H1 (cell line): ENCODE data around the gene ODF4. TPM values are rescaled to one million over a fixed set of nuclear protein-coding genes. Genes with fewer than 3 reads are reported as not detected.

Experiments
- CTCF ChIA-PET: fragments of 300-600 bp; sonication (Branson Sonifier 250); formaldehyde crosslinking; loops from one replicate; lab custom pipeline; 2021; ENCODE audit not compliant: partially characterized antibody; lab: Charles Lee
- POLR2A ChIA-PET: fragments of 300-600 bp; sonication (Branson Sonifier 250); formaldehyde crosslinking; loops from one replicate; lab custom pipeline; 2021; ENCODE audit warnings: inconsistent platforms; ENCODE audit not compliant: partially characterized antibody; lab: Charles Lee
- DNase-seq, 2 experiments: peaks; one replicate each; pipeline versions ENCODE4 v3.0.0 to v3.0.0-alpha.2; 2010 to 2022; ENCODE audit warnings: low spot score in 2 of 2, low read depth in 1 of 2, mixed read lengths in 1 of 2
- FAIRE-seq: peaks from 2 replicates; lab custom pipeline; 2011; peaks lifted over from hg19 to GRCh38; lab: Jason Lieb, UNC
- H2AFZ ChIP-seq: 2 replicates; pipeline ENCODE4 v1.8.1; 2012; ENCODE audit warnings: low read length, inconsistent platforms
- H2AK5ac ChIP-seq: 2 replicates; pipeline ENCODE4 v1.6.1; 2013; ENCODE audit warnings: low read depth, low read length
- H2BK120ac ChIP-seq: replicated peaks from 2 replicates; pipeline ENCODE3; 2013; ENCODE audit warnings: low read depth, low read length, inconsistent platforms
- H2BK12ac ChIP-seq: 2 replicates; pipeline ENCODE4 v1.6.1; 2013; ENCODE audit warnings: low read depth, low read length
- H2BK15ac ChIP-seq: 2 replicates; pipeline ENCODE4 v1.6.1; 2013; ENCODE audit warnings: low read length
- H2BK20ac ChIP-seq: 2 replicates; pipeline ENCODE4 v1.6.1; 2013; ENCODE audit warnings: low read length
- H2BK5ac ChIP-seq: 2 replicates; pipeline ENCODE4 v1.6.1; 2013; ENCODE audit warnings: low read depth, low read length
- H3K14ac ChIP-seq: 2 replicates; pipeline ENCODE4 v1.6.1; 2013; ENCODE audit warnings: inconsistent platforms; ENCODE audit not compliant: insufficient read length
- H3K18ac ChIP-seq: 2 replicates; pipeline ENCODE4 v1.6.1; 2013; ENCODE audit warnings: low read length; ENCODE audit errors: extremely low read depth
- H3K23ac ChIP-seq: 2 replicates; pipeline ENCODE4 v1.6.1; 2013; ENCODE audit warnings: inconsistent platforms; ENCODE audit not compliant: insufficient read length
- H3K23me2 ChIP-seq: 2 replicates; pipeline ENCODE4 v1.6.1; 2013; ENCODE audit warnings: low read depth, low read length
- H3K27ac ChIP-seq: 2 replicates; pipeline ENCODE4 v1.6.1; 2011; ENCODE audit warnings: low read depth, low read length, inconsistent platforms
- H3K27me3 ChIP-seq, 4 experiments: replicated peaks in 1 of 4; 1 replicate in 1 of 4; 2 replicates in 3 of 4; pipeline versions ENCODE4 v1.6.1 to v1.8.1; 2011 to 2013; ENCODE audit warnings: low read length in 3 of 4, mild to moderate bottlenecking in 3 of 4, inconsistent platforms in 2 of 4, mixed read lengths in 2 of 4, moderate library complexity in 1 of 4; ENCODE audit not compliant: control insufficient read depth in 3 of 4, insufficient read depth in 3 of 4; ENCODE audit errors: extremely low read depth in 1 of 4
- H3K36me3 ChIP-seq, 4 experiments: 2 replicates each; pipeline versions ENCODE4 v1.6.1 to v1.8.1; 2011 to 2013; ENCODE audit warnings: mild to moderate bottlenecking in 4 of 4, low read length in 3 of 4, moderate library complexity in 2 of 4, control low read depth in 1 of 4, inconsistent platforms in 1 of 4; ENCODE audit not compliant: insufficient read depth in 4 of 4, control insufficient read depth in 2 of 4
- H3K4ac ChIP-seq: replicated peaks from 2 replicates; pipeline ENCODE3; 2013; ENCODE audit warnings: low read length, low read depth, mixed read lengths, inconsistent platforms; ENCODE audit not compliant: insufficient read length
- H3K4me1 ChIP-seq, 4 experiments: replicated peaks in 1 of 4; 1 replicate in 1 of 4; 2 replicates in 3 of 4; pipeline versions ENCODE4 v1.6.1 to v1.8.1; 2011 to 2013; ENCODE audit warnings: low read length in 3 of 4, inconsistent platforms in 2 of 4, mixed read lengths in 1 of 4; ENCODE audit not compliant: insufficient read depth in 4 of 4, control insufficient read depth in 3 of 4
- H3K4me2 ChIP-seq, 2 experiments: 2 replicates each; pipeline versions ENCODE4 v1.6.1 to v1.8.1; 2011 to 2013; ENCODE audit warnings: low read depth in 2 of 2, low read length in 2 of 2, control low read depth in 1 of 2, inconsistent platforms in 1 of 2, mild to moderate bottlenecking in 1 of 2; ENCODE audit not compliant: insufficient read depth in 1 of 2
- H3K4me3 ChIP-seq, 4 experiments: fragments of 200-600, 300-600 bp in 1 of 4; sonication (generic), shearing (Covaris generic), sonication (Bioruptor Twin) in 1 of 4; 2 replicates each; pipeline versions ENCODE4 v1.5.1 to v1.8.1; 2011 to 2016; ENCODE audit warnings: low read length in 4 of 4, low read depth in 3 of 4, control low read depth in 2 of 4, inconsistent platforms in 2 of 4, mild to moderate bottlenecking in 2 of 4, mixed read lengths in 1 of 4, moderate library complexity in 1 of 4; ENCODE audit not compliant: insufficient read depth in 2 of 4; ENCODE audit errors: extremely low read depth in 1 of 4
- H3K56ac ChIP-seq: replicated peaks from 2 replicates; pipeline ENCODE3; 2013; ENCODE audit warnings: low read depth, mild to moderate bottlenecking, mixed read lengths, low read length, inconsistent platforms; ENCODE audit not compliant: insufficient read length
- H3K79me1 ChIP-seq: 2 replicates; pipeline ENCODE4 v1.6.1; 2013; ENCODE audit warnings: low read depth, low read length, control low read depth
- H3K79me2 ChIP-seq, 2 experiments: 2 replicates each; pipeline versions ENCODE4 v1.6.1 to v1.8.1; 2012 to 2013; ENCODE audit warnings: low read length in 2 of 2, mild to moderate bottlenecking in 2 of 2, inconsistent platforms in 1 of 2; ENCODE audit not compliant: insufficient read depth in 2 of 2, control insufficient read depth in 1 of 2
- H3K9ac ChIP-seq, 4 experiments: replicated peaks in 1 of 4; 1 replicate in 1 of 4; 2 replicates in 3 of 4; pipeline versions ENCODE4 v1.6.1 to v1.8.1; 2011 to 2013; ENCODE audit warnings: low read depth in 3 of 4, low read length in 3 of 4, control low read depth in 2 of 4, mild to moderate bottlenecking in 2 of 4, moderate library complexity in 2 of 4, inconsistent platforms in 1 of 4; ENCODE audit errors: extremely low read depth in 1 of 4
- H3K9me3 ChIP-seq, 2 experiments: 2 replicates each; pipeline versions ENCODE4 v1.6.1 to v1.8.1; 2012 to 2013; ENCODE audit warnings: mild to moderate bottlenecking in 2 of 2, moderate library complexity in 2 of 2, control low read depth in 1 of 2, inconsistent platforms in 1 of 2, low read depth in 1 of 2, low read length in 1 of 2, mixed read lengths in 1 of 2; ENCODE audit not compliant: insufficient read depth in 2 of 2
- H4K20me1 ChIP-seq, 2 experiments: replicated peaks in 1 of 2; 2 replicates each; pipeline versions ENCODE3 to v1.8.1; 2011 to 2013; ENCODE audit warnings: inconsistent platforms in 2 of 2, low read length in 2 of 2, mild to moderate bottlenecking in 1 of 2; ENCODE audit not compliant: insufficient read depth in 2 of 2, control insufficient read depth in 1 of 2
- H4K5ac ChIP-seq: 2 replicates; pipeline ENCODE4 v1.6.1; 2013; ENCODE audit warnings: low read length, low read depth, mixed read lengths, inconsistent platforms; ENCODE audit not compliant: insufficient read length
- H4K8ac ChIP-seq: 2 replicates; pipeline ENCODE4 v1.8.0; 2013; ENCODE audit warnings: mild to moderate bottlenecking, moderate library complexity, low read length, inconsistent platforms; ENCODE audit not compliant: insufficient read depth; ENCODE audit errors: extremely low read depth
- H4K91ac ChIP-seq: replicated peaks from 2 replicates; pipeline ENCODE3; 2013; ENCODE audit warnings: low read length, mixed read lengths, inconsistent platforms; ENCODE audit not compliant: insufficient read length
- BCL11A ChIP-seq, 2 experiments: IDR thresholded peaks; one replicate each; pipeline ENCODE4 v1.6.1; 2011; ENCODE audit warnings: low read depth in 2 of 2, low read length in 2 of 2, mild to moderate bottlenecking in 2 of 2
- CREB1 ChIP-seq: IDR thresholded peaks from 2 replicates; pipeline ENCODE4 v1.6.1; 2012; ENCODE audit warnings: inconsistent platforms
- GABPA ChIP-seq: IDR thresholded peaks from 2 replicates; pipeline ENCODE4 v1.6.1; 2011; ENCODE audit warnings: mild to moderate bottlenecking, low read length, moderate library complexity, borderline replicate concordance; ENCODE audit not compliant: insufficient read depth
- NANOG ChIP-seq: IDR thresholded peaks from 2 replicates; pipeline ENCODE4 v1.6.1; 2011; ENCODE audit warnings: low read length, low read depth, mild to moderate bottlenecking, inconsistent platforms; ENCODE audit not compliant: insufficient read depth, poor library complexity, severe bottlenecking
- SUZ12 ChIP-seq: fragments of 200-600 bp; sonication (generic); IDR thresholded peaks from 2 replicates; pipeline ENCODE4 v1.6.1; 2012; ENCODE audit warnings: mild to moderate bottlenecking, inconsistent platforms, low read length, moderate library complexity, mixed read lengths
- WGBS, 2 experiments: shearing (Covaris generic) in 1 of 2; methylation state at CpG; one replicate each; pipeline versions ENCODE4 v1.1.6 to v1.1.7; 2013 to 2015; ENCODE audit warnings: low lambda C conversion rate in 2 of 2, mixed read lengths in 2 of 2, inconsistent platforms in 1 of 2, low coverage in 1 of 2, missing lambda C conversion rate in 1 of 2; ENCODE audit not compliant: insufficient replicate concordance in 2 of 2, insufficient coverage in 1 of 2, insufficient read length in 1 of 2; ENCODE audit errors: extremely low coverage in 1 of 2, missing lambda C conversion rate in 1 of 2; 5-methylcytosine and 5-hydroxymethylcytosine counted together
- polyA plus RNA-seq, 7 experiments: library from polyadenylated mRNA; depleted of rRNA in 3 of 7; stranded (reverse) in 5 of 7; unstranded in 2 of 7; fragments of >200 nt in 5 of 7; fragments of 200-250 nt in 2 of 7; gene quantifications; 1 replicate in 5 of 7; 2 replicates in 1 of 7; 4 replicates in 1 of 7; pipeline versions ENCODE4 v1.2.1 to v1.2.3, GENCODE V29; 2011 to 2013; ENCODE audit warnings: missing spikeins in 2 of 7, mixed read lengths in 2 of 7
- total RNA-seq: library from RNA; stranded (reverse); fragmentation: NEBNext Ultra II Directional; extraction: Animal tissue kit (Norgen Biotek cat#: 25700); gene quantifications from 2 replicates; pipeline ENCODE4 v1.2.1, GENCODE V29; 2021
- TF ChIP-seq, protein P1 (sequence below): IDR thresholded peaks from 2 replicates; pipeline ENCODE4 v1.6.1; 2012; ENCODE audit warnings: inconsistent platforms

ODF4 gene
- total and polyA plus RNA-seq, 2 of the 8 experiments (the other 6 are each of a cell fraction or from before 2014, with no cell fraction given), result not detected

GRCh38 chr17:8391711-8392110 is 52.1 kb downstream of the ODF4 start:
- peaks cover 0 to 3% of the 10 kb centered on the region in 2 experiments for H4K20me1 ChIP-seq
- H4K5ac ChIP-seq, result no peak overlapping the region
- H3K4me3 ChIP-seq, result no peak overlapping the region
- H3K4me2 ChIP-seq, result peak overlapping the region; percentile 3 to 26; a peak in 1 of 4 replicates
- no peak overlapping the region; the same call in 1 of the 2 replicates for H3K18ac ChIP-seq
- ChIA-PET CTCF (interaction anchor here (0.8 to 2.0 kb wide), 4 partner anchors 10 to 394 kb away, joined by 3 to 8 read pairs (median 4); no protein-coding TSS in a partner anchor), POLR2A (interaction anchor here (2.7 to 4.7 kb wide), 2 partner anchors 8 to 44 kb away, joined by 7 to 51 read pairs; partner anchors contain the start of genes NDEL1 and RPL26)
- no peak overlapping the region for H4K91ac ChIP-seq
- H3K23me2 ChIP-seq, result peaks cover 4% of the 10 kb centered on the region; the same call in 1 of the 2 replicates
- no peak overlapping the region for H3K27ac ChIP-seq
- TF ChIP-seq CREB1, result no peak
- TF ChIP-seq NANOG, result no peak
- TF ChIP-seq SUZ12, result no peak
- TF ChIP-seq GABPA, result no peak
- no peak for TF ChIP-seq BCL11A (IDR thresholded peaks at IDR 0.05; ENCODE audit: low read depth in 2 of 2, low read length in 2 of 2)
- TF ChIP-seq, protein P1, sequence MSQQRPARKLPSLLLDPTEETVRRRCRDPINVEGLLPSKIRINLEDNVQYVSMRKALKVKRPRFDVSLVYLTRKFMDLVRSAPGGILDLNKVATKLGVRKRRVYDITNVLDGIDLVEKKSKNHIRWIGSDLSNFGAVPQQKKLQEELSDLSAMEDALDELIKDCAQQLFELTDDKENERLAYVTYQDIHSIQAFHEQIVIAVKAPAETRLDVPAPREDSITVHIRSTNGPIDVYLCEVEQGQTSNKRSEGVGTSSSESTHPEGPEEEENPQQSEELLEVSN, result no peak
- DNase-seq (no peak), FAIRE-seq (no peak)
- no peak overlapping the region for H2BK12ac ChIP-seq
- no peak overlapping the region for H3K14ac ChIP-seq
- H2BK5ac ChIP-seq, result no peak overlapping the region; the same call in 1 of the 2 replicates
- H2BK120ac ChIP-seq, result no peak overlapping the region
- H3K27me3 ChIP-seq, result no peaks in the 10 kb centered on the region
- no peak overlapping the region for H2BK20ac ChIP-seq
- no peak overlapping the region for H3K9ac ChIP-seq
- no peak overlapping the region for H2AFZ ChIP-seq
- H3K79me2 ChIP-seq, result no peaks in the 10 kb centered on the region
- H3K4ac ChIP-seq, result no peak overlapping the region
- H2BK15ac ChIP-seq, result no peak overlapping the region
- no peaks in the 10 kb centered on the region for H3K36me3 ChIP-seq
- H4K8ac ChIP-seq, result no peak overlapping the region
- no peak overlapping the region for H3K56ac ChIP-seq
- H2AK5ac ChIP-seq, result no peak overlapping the region
- no peaks in the 10 kb centered on the region; the same call in 1 of the 2 replicates for H3K79me1 ChIP-seq
- H3K9me3 ChIP-seq, result no peaks in the 10 kb centered on the region
- H3K4me1 ChIP-seq, result peaks cover 4 to 12% (median 4%) of the 10 kb centered on the region in 4 experiments; a peak in 6 of 7 replicates
- H3K23ac ChIP-seq, result no peak overlapping the region
- 74% methylated on average over 9 of the region's 9 CpGs; no CpG with 5 or more reads in 1 of the 2 experiments for WGBS, 2 experiments
